ENCODE data around the gene ST7.
"Not testable (repeated sequence)": the region's sequence is repeated elsewhere in the genome, so short reads cannot be mapped to it uniquely, and the experiment has no call there.

Gene ST7

GRCh38 chr7:117225536-117225935 lies 272.2 kb downstream of the ST7 start:
- no peak for DNase-seq (ENCODE audit: low read depth)

DNA sequence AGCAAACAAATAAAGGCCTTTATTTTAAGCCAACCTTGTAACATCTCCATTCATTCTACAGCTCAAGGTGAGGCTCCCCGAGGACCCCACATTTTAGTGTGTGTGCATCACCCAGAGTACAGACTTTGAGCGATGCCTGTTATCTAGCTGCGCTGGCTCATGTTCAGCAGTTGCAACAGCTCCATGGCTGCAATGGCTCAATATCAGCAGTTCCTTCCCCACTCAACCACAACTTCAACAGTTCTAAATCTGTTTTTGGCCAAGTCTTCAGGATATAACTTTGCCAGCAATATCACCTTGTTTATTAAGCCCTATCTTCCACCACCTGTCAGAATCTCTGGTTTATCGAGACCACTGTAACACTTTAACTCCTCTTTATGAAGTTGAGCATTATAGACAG lies 273.8 kb downstream of the ST7 start:
- no peak for DNase-seq (ENCODE audit: low read depth)

DNA sequence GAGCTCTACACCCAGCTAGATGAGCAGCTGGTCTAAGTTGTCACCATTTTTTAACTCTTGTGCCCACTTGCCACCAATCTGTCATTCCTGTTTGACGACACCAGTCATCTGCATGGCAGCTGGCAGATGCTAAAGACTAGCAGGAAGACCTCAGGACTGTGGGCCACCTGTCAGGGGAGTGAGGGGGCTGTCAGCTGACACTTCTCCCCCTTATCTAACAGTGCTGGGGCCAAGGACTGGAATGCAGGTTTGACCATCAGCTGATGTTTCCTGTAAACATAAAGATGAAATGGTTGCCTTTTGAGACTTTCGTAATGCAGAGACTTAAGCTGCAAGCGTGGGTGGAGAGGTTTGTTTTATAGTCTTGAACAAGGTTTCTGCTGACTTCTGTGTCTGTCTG lies 276.0 kb downstream of the ST7 start:
- DNase-seq (ENCODE audit: low read depth) = no peak

DNA sequence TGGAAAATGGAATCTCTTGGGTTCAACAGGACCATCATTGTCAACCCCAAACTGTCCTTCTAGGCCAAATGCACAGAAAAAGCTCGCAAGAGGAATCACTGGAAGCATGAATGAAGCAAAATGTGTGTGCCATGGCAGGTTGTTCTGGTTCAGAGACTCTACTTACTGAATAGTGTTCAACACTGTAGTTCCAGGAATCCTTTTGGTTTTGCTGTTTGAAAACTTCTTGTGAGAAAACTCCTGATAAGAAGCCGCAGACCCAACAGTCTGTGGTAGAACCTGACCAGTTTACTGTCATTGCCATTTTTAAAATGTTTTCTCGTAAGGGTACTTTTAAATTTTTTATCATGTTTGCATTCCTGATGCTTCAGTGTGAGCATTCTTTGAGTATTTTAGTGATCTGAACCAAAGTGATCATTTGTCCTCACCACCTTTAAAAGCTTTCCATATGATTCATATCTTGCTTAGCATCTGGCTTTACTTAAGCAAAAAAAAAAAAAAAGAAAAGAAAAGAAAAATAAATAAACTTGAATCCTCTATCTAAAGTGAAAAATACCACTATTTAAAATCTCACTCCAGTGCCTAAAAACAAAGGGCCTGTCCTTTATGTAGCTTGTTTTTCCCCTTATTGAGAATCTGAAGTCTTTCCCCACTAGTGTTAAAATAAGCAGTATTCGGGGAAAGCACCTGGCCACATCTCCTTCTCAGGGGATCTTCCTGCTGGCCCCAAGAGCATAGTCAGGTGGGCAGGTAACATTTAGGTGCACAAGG lies 277.2 kb downstream of the ST7 start:
- DNase-seq (ENCODE audit: low read depth) = no peak

DNA sequence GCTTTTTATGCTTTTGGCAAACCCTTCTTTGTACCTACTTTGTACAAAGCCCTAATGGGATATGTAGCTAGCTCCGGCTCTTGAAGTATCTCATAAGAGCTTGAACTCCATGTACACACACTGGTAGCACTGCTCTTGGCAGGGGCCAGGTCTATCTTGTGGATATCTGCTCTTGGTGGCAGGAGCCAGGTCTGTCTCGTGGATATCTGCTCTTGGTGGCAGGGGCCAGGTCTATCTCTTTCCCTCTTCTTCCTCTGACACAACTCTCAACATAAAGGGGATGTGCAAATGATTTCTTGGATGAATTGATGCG lies 277.7 kb downstream of the ST7 start:
- DNase-seq (ENCODE audit: low read depth) = no peak

- no peak for DNase-seq (ENCODE audit: low read depth)
Measured at GRCh38 chr7:117237646-117238045, 284.3 kb downstream of the ST7 start.

DNA sequence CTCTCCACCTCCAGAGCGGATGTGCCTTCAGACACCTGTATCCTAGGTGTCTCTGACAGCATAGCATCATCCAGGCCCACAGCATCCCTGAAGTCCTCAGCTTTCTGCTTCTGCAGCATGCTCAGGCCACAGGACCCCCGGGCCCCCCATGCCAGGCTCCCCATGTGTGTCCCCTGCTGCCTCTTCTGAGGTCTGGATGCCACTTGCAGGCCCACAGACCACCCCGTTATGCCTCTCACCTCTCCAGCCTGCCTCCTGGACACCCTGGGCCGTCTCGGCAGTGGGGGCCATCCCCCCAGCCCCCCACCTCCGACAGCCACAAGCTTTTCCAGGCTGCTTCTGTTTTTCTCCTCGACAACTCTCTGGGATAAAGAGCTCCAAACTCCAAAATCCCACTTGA lies 285.2 kb downstream of the ST7 start:
- no peak for DNase-seq (ENCODE audit: low read depth)

DNA sequence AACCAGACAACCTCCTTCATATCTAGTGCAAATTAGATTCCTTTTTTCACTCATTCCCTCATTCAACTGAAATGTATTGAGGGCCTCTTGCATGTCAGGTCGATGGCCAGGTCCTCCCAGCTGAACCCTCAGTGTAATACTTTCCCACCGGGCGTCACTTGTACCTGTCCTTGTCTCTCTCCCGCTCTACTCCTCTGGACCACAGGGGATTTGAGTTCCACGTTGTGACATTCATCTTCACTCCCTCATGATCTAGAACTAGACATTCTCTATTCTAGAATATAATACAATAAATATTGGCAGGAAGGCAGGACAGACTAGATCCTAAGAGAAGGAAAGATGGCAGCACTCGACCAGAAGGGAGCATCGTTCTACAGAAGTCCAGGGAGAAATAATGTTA lies 285.6 kb downstream of the ST7 start:
- no peak for DNase-seq (ENCODE audit: low read depth)

- no peak for DNase-seq (ENCODE audit: low read depth)
Measured at GRCh38 chr7:117241088-117241487, 287.8 kb downstream of the ST7 start.

DNA sequence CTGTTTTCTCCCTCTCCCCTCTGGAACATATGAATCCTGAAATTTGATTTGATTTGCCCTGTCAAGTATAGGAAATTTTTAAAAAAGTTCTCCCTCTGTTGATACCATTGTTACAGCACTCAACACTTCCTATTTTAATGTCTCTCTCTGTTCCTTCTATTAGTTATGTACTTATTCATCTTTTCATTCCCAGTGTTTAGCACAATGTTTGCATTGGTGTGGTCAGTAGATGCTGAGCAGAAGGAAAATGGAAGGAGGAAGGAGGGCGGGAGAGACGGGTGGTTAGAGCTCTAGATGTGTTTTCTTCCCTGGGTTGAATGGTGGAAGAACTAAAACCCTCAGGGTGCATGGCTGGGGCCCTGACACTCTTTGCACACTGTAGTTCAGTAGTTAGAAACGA lies 290.1 kb downstream of the ST7 start:
- DNase-seq (ENCODE audit: low read depth) = no peak

DNA sequence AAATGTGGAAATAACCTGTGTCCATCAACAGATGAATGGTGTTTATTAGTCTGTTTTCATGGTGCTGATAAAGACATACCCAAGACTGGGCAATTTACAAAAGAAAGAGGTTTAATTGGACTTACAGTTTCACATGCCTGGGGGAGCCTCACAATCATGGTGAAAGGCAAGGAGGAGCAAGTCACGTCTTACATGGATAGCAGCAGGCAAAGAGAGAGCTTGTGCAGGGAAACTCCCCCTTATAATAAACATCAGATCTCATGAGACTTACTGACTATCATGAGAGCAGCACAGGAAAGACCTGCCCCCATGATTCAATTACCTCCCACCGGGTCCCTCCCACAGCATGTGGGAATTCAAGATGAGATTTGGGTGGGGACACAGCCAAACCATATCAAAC lies 292.4 kb downstream of the ST7 start:
- not testable (repeated sequence) for DNase-seq (ENCODE audit: low read depth)

DNA sequence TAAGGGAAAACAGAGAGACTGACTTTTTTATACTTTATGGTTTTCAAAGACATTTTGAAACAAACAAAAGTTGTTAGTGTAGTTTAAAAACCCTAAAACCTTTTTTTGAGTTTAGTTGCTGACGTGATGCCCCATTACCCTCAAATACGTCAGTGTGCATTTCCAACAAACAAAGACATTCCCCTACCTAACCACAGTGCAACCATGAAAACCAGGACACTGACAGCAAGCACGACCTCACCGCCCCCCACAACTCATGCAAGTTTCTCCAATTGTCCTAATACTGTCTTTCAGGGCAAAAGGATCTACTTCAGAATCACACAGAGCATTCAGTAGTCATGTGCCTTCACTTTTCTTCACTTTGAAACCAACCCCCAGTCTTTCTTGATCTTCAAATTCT lies 294.5 kb downstream of the ST7 start:
- DNase-seq (ENCODE audit: low read depth) = no peak

DNA sequence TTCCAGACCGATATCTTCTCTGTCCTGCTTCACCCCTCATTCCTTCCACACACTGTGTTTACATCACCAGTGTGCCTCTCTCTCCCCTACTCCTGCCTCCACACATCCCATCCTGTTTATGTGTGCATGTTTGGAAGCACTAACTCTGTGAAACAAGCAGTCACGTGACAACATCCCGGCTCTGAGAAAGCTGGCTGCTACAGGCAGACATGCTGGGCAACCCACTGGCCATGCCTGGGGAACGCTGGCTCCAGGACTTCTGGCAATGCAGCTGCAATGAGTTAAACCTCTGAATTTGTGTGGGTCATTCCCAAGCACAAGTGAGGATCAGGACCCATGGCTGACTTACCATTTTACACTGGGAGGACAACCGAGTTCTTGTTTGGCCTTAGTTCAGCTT lies 295.5 kb downstream of the ST7 start:
- no peak for DNase-seq (ENCODE audit: low read depth)

- no peak for DNase-seq (ENCODE audit: low read depth)
Measured at GRCh38 chr7:117249696-117250095, 296.4 kb downstream of the ST7 start.

DNA sequence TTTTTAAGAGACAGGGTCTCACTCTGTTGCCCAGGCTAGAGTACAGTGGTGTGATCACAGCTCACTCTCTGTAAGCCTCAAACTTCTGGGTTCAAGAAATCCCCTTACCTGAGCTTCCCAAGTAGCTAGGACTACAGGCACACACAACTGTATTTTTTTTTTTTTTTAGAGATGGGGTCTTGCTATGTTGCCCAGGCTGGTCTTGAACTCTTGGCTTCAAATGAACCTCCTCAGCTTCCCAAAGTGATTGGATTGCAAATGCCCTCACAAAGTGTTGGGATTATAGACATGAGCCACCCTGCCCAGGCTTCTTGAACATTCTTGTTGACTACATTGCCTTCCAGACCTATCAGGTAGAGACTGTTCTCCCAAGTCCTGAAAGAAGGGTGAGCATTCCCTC lies 296.9 kb downstream of the ST7 start:
- DNase-seq (ENCODE audit: low read depth) = no peak

GRCh38 chr7:117250801-117251200 lies 297.5 kb downstream of the ST7 start:
- DNase-seq (ENCODE audit: low read depth) = no peak

GRCh38 chr7:117251687-117252086 lies 298.4 kb downstream of the ST7 start:
- DNase-seq (ENCODE audit: low read depth) = no peak

DNA sequence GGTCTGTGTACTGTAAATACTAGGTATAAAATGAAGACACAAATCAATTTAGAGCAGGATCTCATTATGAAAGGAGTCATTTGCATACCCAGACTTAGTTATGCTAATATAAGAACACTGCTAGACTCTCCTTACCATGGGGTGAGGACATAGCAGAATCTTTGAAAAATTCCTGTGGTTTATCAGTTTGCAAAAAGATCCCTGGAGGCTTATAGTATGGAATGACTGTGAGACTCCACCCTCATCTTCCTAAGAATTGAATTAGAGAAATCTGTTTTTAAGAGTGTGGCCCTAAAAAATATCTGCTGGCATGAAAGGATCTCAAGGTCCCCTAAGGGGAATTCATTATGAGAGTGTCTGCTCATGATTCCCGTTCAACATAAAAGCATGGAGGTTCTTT lies 306.3 kb downstream of the ST7 start:
- DNase-seq (ENCODE audit: low read depth) = no peak

DNA sequence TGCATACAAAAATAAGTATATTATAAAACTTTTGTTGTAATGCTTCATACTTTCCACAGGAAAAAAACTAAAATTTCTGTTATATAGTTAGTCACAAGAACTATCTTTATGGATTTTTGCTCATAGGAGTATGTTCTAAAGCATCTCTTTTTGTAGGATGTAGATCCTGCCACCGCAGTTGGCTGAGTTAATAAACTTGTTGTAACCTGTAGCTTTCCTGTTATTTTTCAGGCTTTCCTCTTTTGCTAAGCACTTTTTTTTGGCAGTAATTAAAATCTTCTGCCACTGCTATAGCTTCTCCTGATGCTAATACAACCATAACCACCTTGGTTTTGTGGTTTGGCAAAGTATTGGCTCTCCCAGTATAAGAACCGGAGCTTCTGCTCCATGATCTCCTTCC lies 309.2 kb downstream of the ST7 start:
- no peak for DNase-seq (ENCODE audit: low read depth)

DNA sequence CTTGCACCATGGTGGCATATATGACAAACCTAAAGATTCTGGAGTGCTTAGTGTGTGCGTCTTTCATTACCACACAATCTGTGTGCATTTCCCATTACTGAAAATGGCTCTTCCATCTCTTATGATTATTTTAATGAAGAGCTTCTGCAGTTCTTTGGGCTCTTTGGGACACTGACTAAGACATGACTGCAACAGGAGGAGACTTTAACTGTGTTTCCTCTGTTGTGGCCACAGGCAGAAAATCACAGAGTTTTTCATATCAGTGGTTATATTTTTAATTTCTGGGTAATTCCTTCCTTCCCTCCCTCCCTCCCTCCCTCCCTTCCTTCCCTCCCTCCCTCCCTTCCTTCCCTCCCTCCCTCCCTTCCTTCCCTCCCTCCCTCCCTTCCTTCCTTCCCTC lies 311.4 kb downstream of the ST7 start:
- DNase-seq (ENCODE audit: low read depth) = no peak

GRCh38 chr7:117269417-117269816 lies 316.1 kb downstream of the ST7 start:
- DNase-seq (ENCODE audit: low read depth) = no peak

- DNase-seq (ENCODE audit: low read depth) = no peak
Measured at GRCh38 chr7:117269886-117270285, 316.6 kb downstream of the ST7 start.

GRCh38 chr7:117270371-117270770 lies 317.1 kb downstream of the ST7 start:
- DNase-seq (ENCODE audit: low read depth) = no peak

- no peak for DNase-seq (ENCODE audit: low read depth)
Measured at GRCh38 chr7:117271566-117271965, 318.3 kb downstream of the ST7 start.
